Cardiac septum (tissue), 1 donor: ENCODE measurements around the gene MPZL3. TPM values are rescaled to one million over a fixed set of nuclear protein-coding genes. Genes with fewer than 3 reads are reported as not detected.

ENCODE experiments used
- DNase-seq: peaks from one replicate; pipeline ENCODE4 v3.0.0-alpha.2; 2020; ENCODE audit warnings: low spot score
- intact Hi-C: fragments of 100-400 bp; cut with DNase I; formaldehyde crosslinking; loops from one replicate; pipeline ENCODE4 v1.14.0; 2022
- long read RNA-seq: library from polyadenylated mRNA; unstranded; transcript quantifications from one replicate; pipeline ENCODE4 v2.0.0, GENCODE V29; 2021
- total RNA-seq: library from RNA; stranded (reverse); fragmentation: NEBNext Ultra II Directional; extraction: Animal tissue kit (Norgen Biotek cat#: 25700); gene quantifications from one replicate; pipeline ENCODE4 v1.2.1, GENCODE V29; 2021
- donor health status: DM: no; HTN: no; CAD: no.

MPZL3 gene
- 3.8 TPM for total RNA-seq
- long read RNA-seq, partial matches to known transcripts = 0 of 1 reads
- long read RNA-seq, other reads (novel, unspliced or antisense) = 1 of 1 reads

DNA sequence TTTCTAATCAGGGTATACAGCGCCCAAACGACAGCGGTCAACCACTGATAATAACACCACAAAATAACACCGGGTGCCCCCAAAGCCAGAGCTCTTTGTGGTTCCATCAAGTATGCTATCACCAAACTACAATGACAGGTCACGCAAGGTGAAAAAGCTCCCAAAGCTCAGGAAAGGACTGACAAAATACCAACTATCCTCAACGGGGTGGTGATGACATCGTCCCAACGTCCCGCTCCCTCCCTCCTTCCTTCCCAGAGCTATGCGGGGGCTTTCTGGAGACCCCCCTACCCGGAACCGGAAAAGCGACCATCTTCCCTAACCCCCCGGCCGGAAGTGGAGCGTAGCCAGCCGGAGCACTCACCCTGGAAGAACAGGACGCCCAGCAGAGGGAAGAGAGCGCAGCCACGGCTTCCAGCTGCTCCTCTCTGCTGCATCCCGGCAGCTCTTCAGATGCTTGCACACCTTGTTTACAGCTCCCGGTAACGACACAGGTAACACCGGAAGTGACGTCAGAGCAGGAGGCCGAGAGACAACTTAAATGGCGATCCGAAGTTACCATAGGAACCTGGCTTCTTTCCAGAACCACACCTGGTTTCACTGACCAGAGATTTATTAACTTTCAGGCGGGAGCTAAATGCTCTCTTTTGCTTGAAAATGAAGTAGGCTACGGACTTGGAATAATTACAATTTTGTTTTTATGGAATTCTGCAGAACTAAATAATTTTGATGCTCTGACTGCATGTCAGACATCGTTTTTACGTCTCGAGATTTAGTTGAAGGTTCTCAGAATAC, at the start of gene MPZL3:
Gene MPZL3 (minus strand): TSS at position 508 of the 795 bp plus-strand sequence. CDS start 71 bp downstream, at position 437.
- intact Hi-C loops = no loop called here
- peak; percentile 90 for DNase-seq

DNA sequence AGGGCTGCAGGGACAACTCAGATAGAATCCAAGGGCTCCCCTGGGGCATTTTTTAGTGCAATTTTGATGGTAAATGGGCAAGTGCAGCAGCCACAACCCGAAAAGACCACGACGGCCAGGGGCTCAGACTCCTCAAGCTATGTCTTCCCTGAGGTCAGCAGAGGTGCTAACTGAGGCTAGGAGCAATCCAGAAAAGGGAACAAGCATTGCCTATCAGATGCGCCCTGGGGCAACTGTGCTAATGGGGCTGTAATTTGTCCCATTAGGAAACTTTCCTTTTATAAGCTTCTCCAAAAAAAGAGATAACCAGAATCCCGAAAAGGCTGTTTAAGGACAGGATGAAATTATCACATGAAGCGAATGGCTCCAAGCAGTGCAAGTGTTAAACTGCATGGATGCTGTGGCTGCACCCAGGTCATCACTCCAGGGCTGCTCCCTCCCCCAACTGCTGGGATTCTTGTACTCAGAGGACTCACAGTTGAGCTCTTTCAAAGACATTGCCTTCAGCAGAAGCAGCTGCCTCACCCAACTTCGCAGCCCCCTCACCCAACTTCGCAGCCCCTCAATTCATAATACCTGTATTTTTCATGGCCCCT, 49.5 kb upstream of the MPZL3 start:
- DNase-seq = no peak
- intact Hi-C loops = no loop called here

DNA sequence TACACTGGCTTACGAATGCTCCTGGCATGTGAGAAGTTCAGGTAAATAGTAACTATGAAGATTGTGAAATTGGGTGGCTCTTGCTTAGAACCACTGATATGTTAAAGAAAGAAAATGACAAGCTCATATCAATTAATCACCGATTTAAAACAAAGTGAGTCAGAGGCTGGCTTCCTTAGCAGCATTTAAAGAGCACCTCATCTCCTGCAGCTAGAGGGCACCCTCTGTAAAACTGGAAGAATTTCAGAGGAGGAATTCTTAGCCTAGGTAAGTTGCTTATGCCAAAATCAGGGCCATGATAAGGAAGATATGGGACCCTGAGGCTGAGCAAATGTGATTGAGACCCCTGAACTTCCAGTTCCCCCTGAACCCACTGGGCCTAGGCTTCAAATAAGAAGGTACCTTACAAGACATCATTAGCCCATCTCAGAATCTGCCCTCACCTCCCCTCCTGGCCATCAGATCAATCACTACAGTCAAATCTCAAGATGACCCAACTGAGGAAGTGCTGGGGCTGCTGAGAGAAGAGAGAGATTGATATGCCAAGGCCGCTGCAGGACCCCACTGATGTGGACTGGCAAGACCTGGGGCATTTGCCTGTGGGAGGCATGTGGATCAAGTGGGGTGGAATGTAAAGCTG, 43.8 kb upstream of the MPZL3 start:
- DNase-seq = no peak
- intact Hi-C loops = loop anchor here (5.0 kb wide), 1 partner anchor 56 kb away; no protein-coding TSS in a partner anchor

GRCh38 chr11:118295199-118295598, 43.0 kb upstream of the MPZL3 start:
- no peak for DNase-seq
- intact Hi-C loops = loop anchor here (5.0 kb wide), 1 partner anchor 57 kb away; no protein-coding TSS in a partner anchor

DNA sequence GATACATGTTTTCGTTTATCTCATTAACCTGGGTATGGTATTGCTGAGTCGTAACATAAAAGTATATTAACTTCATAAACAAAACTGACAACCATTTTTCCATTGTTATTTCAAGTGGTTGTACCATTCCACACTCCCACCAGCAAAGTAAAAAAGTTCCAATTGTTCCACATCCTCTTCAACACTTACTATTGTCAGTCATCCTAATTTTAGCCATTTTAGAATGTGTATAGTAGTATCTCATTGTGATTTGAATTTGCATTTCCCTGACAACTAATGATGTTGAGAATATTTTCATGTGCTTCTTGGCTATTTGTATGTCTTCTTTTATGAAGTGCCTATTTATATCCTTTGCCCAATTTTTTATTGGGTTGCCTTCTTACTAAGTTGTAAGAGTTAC, 41.9 kb upstream of the MPZL3 start:
- DNase-seq = no peak
- intact Hi-C loops = no loop called here

DNA sequence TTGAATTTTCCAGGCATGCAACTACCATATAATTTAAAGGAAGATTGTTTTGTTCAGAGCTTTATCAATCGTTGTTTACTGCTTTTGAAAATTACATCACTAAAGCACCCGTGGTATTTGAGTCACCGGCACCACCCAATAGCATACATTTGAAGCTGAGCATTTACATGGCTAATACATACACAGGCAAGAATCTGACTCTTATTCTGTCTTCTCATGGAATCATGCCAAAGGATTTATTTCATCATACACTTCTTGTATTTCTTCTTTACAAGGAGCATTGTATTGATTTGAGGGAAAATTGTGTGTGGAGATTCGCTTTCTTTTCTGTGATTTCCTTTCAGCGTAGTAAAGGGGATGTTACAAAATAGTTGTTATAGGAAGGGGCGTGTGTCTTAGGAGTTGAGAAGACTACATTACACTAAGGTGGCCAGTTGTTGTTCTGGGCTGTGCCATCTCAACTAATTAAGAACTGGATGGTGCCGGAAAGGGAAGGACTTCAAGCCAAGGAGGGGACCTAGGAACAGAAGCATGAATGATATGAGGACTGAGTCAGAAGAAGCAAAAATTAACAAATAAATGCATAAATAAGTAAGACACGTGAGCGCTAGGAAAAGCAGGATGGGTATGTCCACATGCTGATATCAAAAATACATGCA, 39.4 kb upstream of the MPZL3 start:
- DNase-seq = no peak
- intact Hi-C loops = loop anchor here (2.0 kb wide), 1 partner anchor 93 kb away; no protein-coding TSS in a partner anchor

GRCh38 chr11:118290923-118291322, 38.8 kb upstream of the MPZL3 start:
- no peak for DNase-seq
- intact Hi-C loops = loop anchor here (1.0 to 2.0 kb wide), 2 partner anchors 92 to 146 kb away; no protein-coding TSS in a partner anchor

GRCh38 chr11:118289401-118289800, 37.2 kb upstream of the MPZL3 start:
- no peak for DNase-seq
- intact Hi-C loops = no loop called here

- DNase-seq = no peak
- intact Hi-C loops = no loop called here
Measured at GRCh38 chr11:118287006-118287405, 34.8 kb upstream of the MPZL3 start.

- intact Hi-C loops = no loop called here
Measured at GRCh38 chr11:118286545-118286944, 34.4 kb upstream of the MPZL3 start.

DNA sequence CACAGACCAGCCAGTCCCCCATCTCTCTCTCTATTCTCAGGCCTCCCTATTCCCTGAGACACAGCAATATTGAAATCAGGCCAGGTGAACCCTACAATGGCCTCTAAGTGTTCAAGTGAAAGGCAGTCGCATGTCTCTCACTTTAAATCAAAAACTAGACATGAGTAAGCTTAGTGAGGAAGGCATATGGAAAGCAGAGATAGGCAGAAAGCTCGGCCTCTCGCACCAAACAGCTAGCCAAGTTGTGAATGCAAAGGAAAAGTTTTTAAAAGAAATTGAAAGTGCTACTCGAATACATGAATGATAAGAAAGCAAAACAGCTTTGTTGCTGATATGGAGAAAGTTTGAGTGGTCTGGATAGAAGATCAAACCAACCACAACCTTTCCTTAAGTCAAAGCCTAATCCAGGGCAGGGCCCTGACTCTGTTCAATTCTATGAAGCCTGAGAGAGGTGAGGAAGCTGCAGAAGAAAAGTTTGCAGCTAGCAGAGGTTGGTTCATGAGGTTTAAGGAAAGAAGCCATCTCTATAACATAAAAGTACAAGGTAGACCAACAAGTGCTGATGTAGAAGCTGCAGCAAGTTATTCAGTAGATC, 31.7 kb upstream of the MPZL3 start:
- intact Hi-C loops = no loop called here
- no peak for DNase-seq

More at GRCh38 chr11:118286545-118286944, 34.4 kb upstream of the MPZL3 start:
- no peak for DNase-seq

GRCh38 chr11:118283037-118283636, 31.0 kb upstream of the MPZL3 start:
- intact Hi-C loops = no loop called here
- no peak for DNase-seq

- intact Hi-C loops = no loop called here
Measured at GRCh38 chr11:118282606-118283005, 30.4 kb upstream of the MPZL3 start.

DNA sequence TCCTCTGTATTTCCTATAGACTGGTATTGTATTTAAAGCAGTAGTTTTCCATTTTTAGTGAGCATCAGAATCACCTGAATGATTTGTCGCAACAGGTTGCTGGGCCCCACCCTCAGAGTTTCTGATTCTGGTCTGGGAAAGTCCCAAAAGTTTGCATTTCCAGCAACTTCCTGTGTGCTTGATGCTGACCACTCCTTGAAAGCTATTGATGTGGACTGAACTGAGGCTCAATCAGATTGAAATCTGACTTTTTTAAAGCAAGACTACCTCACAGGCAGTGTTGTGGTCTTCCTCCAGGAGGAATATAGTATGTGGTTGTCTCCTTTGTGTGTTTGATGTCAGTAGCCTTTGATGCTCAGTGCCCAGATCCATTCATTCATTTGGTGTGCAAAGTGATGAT, 29.1 kb upstream of the MPZL3 start:
- DNase-seq = no peak
- intact Hi-C loops = no loop called here

More at GRCh38 chr11:118282606-118283005, 30.4 kb upstream of the MPZL3 start:
- no peak for DNase-seq

- intact Hi-C loops = no loop called here
- no peak for DNase-seq
Measured at GRCh38 chr11:118277312-118277711, 25.1 kb upstream of the MPZL3 start.

DNA sequence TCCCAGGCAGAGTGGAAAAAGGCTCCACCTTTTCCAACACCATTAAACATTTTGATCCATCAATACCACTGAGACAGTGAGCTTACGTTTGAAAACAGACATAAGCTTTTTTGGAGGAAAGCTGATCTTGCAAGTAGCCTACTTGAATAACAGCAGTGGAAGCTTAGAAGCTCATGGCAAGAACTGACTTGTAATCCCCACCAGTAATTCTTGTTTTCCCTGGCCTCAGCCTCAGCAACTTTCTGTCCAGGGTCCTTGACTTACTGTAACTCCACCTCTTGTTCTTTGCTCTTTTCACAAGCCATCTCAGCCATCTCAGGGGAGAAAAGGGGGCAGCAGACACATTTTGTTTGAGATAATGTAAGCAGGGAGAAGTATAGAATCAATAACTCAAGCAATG, 24.3 kb upstream of the MPZL3 start:
- DNase-seq = no peak
- intact Hi-C loops = no loop called here

DNA sequence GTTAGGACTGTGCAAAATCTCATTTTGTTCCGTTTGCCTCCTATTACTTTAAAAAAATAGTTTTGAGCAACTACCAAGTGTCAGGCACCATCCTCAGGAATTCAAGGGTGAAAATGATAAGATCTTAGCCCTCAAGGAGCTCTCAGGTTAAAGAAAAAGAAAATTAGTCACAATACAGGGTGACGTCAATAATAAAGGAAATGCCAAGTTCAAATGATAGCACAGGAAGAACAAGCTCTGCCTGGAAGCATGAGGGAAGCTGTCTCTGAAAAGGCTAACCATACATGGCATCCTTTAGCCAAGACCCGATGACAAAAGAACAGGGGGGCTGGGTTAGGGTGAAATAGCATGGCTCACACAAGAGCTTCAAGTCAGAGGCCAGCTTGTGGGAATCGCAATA, 23.0 kb upstream of the MPZL3 start:
- no peak for DNase-seq
- intact Hi-C loops = no loop called here

DNA sequence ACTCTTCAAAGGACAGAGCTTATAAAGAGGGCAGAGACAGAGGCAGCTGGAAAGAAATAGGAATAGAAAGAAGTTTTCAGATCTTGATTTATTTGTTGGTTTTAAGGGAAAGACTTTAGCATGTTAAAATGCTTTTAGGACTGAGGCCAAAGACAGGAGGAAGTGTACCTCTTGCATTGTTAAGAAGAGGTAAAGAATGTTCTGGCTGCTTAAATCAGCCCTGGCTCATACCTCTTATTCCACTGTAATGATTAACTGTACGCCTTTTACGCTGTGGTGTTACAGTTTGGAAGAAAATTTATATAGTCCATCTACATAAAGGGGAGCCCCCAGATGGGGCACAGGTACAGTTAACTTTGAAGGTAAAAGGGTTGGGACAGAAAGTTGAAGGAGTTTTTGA, 22.0 kb upstream of the MPZL3 start:
- no peak for DNase-seq
- intact Hi-C loops = no loop called here

DNA sequence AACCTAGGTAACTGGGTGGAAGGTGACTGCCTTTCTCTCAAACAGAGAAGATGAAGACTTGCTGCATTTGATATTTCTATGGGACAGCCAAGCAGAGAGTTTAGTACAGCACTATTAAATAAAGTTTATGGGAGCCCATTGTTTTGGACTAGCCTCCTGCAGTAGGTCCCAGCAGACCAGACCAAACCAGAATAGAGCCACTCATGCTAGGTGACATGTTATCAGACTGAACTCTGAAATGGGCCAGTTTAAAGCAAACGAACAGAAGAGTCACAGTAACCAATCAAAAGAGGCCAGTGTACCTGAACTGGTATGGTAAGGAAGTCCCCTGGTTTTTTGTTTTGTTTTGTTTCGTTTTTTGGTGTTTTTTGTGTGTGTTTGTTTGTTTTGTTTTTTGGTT, 19.8 kb upstream of the MPZL3 start:
- no peak for DNase-seq
- intact Hi-C loops = no loop called here
